ENCODE measurements around the gene GOLPH3L.

GRCh38 chr1:150703427-150703826 is 6.5 kb upstream of the GOLPH3L start:
- TF ChIP-seq CTCF (IDR thresholded peaks at IDR 0.05) (no peak), POLR2A (IDR thresholded peaks at IDR 0.05) (no peak), POLR2AphosphoS5 (IDR thresholded peaks at IDR 0.05) (no peak)
